ENCODE data around the gene METTL17.

DNA sequence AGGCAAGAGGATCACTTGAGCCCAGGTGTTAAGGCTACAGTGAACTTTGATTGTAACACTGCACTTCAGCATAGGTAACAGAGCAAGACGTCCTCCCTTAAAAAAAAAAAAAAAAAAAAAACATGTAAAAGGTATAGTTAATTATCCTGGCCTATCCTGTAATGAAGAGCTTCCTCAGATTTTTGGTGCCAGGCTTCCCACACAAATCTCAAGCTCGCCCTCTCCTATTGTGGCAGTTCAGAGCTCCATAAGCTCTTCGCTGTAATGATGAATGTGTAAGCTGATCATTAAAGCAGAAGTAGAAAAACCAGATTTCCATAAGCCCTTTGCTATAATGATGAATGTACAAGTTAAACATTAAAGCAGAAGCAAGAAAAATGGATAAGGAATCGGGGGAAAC lies 7.3 kb downstream of the METTL17 start:
- TF ChIP-seq, protein P1, sequence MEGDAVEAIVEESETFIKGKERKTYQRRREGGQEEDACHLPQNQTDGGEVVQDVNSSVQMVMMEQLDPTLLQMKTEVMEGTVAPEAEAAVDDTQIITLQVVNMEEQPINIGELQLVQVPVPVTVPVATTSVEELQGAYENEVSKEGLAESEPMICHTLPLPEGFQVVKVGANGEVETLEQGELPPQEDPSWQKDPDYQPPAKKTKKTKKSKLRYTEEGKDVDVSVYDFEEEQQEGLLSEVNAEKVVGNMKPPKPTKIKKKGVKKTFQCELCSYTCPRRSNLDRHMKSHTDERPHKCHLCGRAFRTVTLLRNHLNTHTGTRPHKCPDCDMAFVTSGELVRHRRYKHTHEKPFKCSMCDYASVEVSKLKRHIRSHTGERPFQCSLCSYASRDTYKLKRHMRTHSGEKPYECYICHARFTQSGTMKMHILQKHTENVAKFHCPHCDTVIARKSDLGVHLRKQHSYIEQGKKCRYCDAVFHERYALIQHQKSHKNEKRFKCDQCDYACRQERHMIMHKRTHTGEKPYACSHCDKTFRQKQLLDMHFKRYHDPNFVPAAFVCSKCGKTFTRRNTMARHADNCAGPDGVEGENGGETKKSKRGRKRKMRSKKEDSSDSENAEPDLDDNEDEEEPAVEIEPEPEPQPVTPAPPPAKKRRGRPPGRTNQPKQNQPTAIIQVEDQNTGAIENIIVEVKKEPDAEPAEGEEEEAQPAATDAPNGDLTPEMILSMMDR (IDR thresholded peaks at IDR 0.05): no peak
- no peak for TF ChIP-seq POLR2A (IDR thresholded peaks at IDR 0.05)
